GM23338 (cell line): ENCODE measurements around the gene TUBB2A. TPM values are rescaled to one million over a fixed set of nuclear protein-coding genes. Genes with fewer than 3 reads are reported as not detected.

Source experiments
- ATAC-seq: fragments of 200-7000 bp; cut with Tn5 transposase; 3 replicates; pipeline ENCODE4 v1.9.1; 2020
- DNase-seq: peaks from one replicate; pipeline ENCODE4 v3.0.0-alpha.2; 2015; ENCODE audit warnings: low spot score
- H2AFZ ChIP-seq: fragments of 200-600 bp; sonication (generic); 2 replicates; pipeline ENCODE4 v1.8.0; 2016; ENCODE audit warnings: antibody characterized with exemption, mild to moderate bottlenecking, moderate library complexity
- H3F3A ChIP-seq: fragments of 200-600 bp; sonication (generic); replicated peaks from 2 replicates; pipeline ENCODE4 v1.8.0; 2017; ENCODE audit warnings: antibody characterized with exemption, mixed run types, low read depth
- H3K27ac ChIP-seq: fragments of 200-600 bp; sonication (generic); 2 replicates; pipeline ENCODE4 v1.6.1; 2016; ENCODE audit warnings: low read depth
- H3K27me3 ChIP-seq: fragments of 200-600 bp; sonication (generic); 2 replicates; pipeline ENCODE4 v1.8.0; 2016; ENCODE audit warnings: mild to moderate bottlenecking, mixed run types, moderate library complexity; ENCODE audit not compliant: insufficient read depth
- H3K36me3 ChIP-seq: fragments of 200-600 bp; sonication (generic); 2 replicates; pipeline ENCODE4 v1.8.0; 2016; ENCODE audit warnings: mild to moderate bottlenecking; ENCODE audit not compliant: insufficient read depth
- H3K4me1 ChIP-seq: fragments of 200-600 bp; sonication (generic); 2 replicates; pipeline ENCODE4 v1.8.0; 2016; ENCODE audit warnings: mild to moderate bottlenecking, moderate library complexity; ENCODE audit not compliant: insufficient read depth
- H3K4me2 ChIP-seq: fragments of 200-600 bp; sonication (generic); 2 replicates; pipeline ENCODE4 v1.7.1; 2017; ENCODE audit warnings: mixed run types
- H3K4me3 ChIP-seq: fragments of 200-600 bp; sonication (generic); 2 replicates; pipeline ENCODE4 v1.6.1; 2016; ENCODE audit warnings: mixed run types
- H3K79me2 ChIP-seq: fragments of 200-600 bp; sonication (generic); replicated peaks from 2 replicates; pipeline ENCODE4 v1.8.0; 2017; ENCODE audit warnings: mild to moderate bottlenecking; ENCODE audit not compliant: insufficient read depth
- H3K9me2 ChIP-seq: fragments of 200-600 bp; sonication (generic); 2 replicates; pipeline ENCODE4 v1.8.0; 2017; ENCODE audit not compliant: insufficient read depth
- H4K20me1 ChIP-seq: fragments of 200-600 bp; sonication (generic); replicated peaks from 2 replicates; pipeline ENCODE4 v1.8.0; 2017; ENCODE audit warnings: mild to moderate bottlenecking; ENCODE audit not compliant: insufficient read depth
- H3K27ac Mint-ChIP-seq: 2 replicates; pipeline ENCODE4 v1.8.0; 2020; ENCODE audit warnings: inconsistent platforms, mild to moderate bottlenecking, moderate library complexity, mixed read lengths
- H3K27me3 Mint-ChIP-seq: 3 replicates; pipeline ENCODE4 v1.8.0; 2022; ENCODE audit warnings: low read depth, mild to moderate bottlenecking, moderate library complexity, mixed read lengths, inconsistent platforms; ENCODE audit not compliant: insufficient read depth, poor library complexity
- H3K36me3 Mint-ChIP-seq: 3 replicates; pipeline ENCODE4 v1.8.0; 2021; ENCODE audit warnings: low read depth, mild to moderate bottlenecking, inconsistent platforms, moderate library complexity, mixed read lengths
- H3K4me1 Mint-ChIP-seq: 3 replicates; pipeline ENCODE4 v1.8.0; 2020; ENCODE audit warnings: mild to moderate bottlenecking, inconsistent platforms, mixed read lengths
- H3K4me3 Mint-ChIP-seq: 3 replicates; pipeline ENCODE4 v1.8.0; 2021; ENCODE audit warnings: moderate library complexity, mild to moderate bottlenecking, inconsistent platforms, mixed read lengths
- H3K9me3 Mint-ChIP-seq: 3 replicates; pipeline ENCODE4 v1.8.0; 2020; ENCODE audit warnings: moderate library complexity, mild to moderate bottlenecking, inconsistent platforms, mixed read lengths
- CREB1 ChIP-seq: fragments of 250-450 bp; sonication (Bioruptor Pico); IDR thresholded peaks from 2 replicates; pipeline ENCODE4 v1.5.0; 2020; ENCODE audit warnings: low read depth, mild to moderate bottlenecking, moderate library complexity
- JUNB ChIP-seq: IDR thresholded peaks from one replicate; pipeline ENCODE4 v1.6.1; 2016; ENCODE audit warnings: antibody characterized with exemption; ENCODE audit not compliant: unreplicated experiment
- NANOG ChIP-seq: IDR thresholded peaks from 2 replicates; pipeline ENCODE4 v1.6.1; 2016; ENCODE audit warnings: antibody characterized with exemption, borderline replicate concordance
- POLR2AphosphoS5 ChIP-seq: IDR thresholded peaks from 2 replicates; pipeline ENCODE4 v1.6.1; 2016; ENCODE audit warnings: antibody characterized with exemption, low read depth
- STAT1 ChIP-seq: IDR thresholded peaks from one replicate; pipeline ENCODE4 v1.6.1; 2016; ENCODE audit warnings: antibody characterized with exemption; ENCODE audit not compliant: unreplicated experiment
- polyA plus RNA-seq: library from polyadenylated mRNA; unstranded; fragments of >200 nt; fragmentation: Nextera tagmentation; extraction: Ambion mirVana; gene quantifications from 2 replicates; pipeline ENCODE4 v1.2.1, GENCODE V29; 2016
- total RNA-seq: library from RNA; depleted of rRNA; stranded (reverse); fragments of >200 nt; shearing (Covaris generic); gene quantifications from 2 replicates; pipeline ENCODE4 v1.2.3, GENCODE V29; 2014
- TF ChIP-seq, protein P1 (sequence below), 2 experiments: fragments of 200-600 bp in 1 of 2; sonication (generic) in 1 of 2; conservative IDR thresholded peaks; 2 replicates each; pipeline versions ENCODE4 v1.5.1 to v1.6.1; 2016 to 2017; ENCODE audit warnings: antibody characterized with exemption in 2 of 2, low read depth in 2 of 2, mild to moderate bottlenecking in 2 of 2, moderate library complexity in 1 of 2

TUBB2A gene
- total and polyA plus RNA-seq, 2 experiments from 2014 or later, result 305 to 376 TPM

DNA sequence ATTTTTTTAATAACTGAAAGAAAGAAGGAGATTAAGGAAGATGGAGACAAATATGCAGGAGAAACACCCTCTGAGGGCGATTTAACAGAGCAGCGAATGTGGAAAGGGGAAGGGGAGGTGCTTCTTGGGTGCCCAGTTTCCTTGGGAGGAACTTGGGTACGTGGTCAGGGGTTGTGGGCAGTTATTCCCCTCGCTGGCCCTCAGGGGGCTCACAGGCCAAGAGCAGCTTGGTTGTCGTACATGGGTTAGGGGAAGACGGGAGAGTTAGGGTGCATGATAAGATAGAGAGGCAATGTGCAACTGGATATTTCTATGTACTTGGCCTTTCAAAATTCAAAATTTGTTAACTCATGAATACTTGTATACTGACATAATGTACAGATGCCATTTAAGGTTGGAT, 7.0 kb upstream of the TUBB2A start:
- H3K27me3 Mint-ChIP-seq, result peaks cover 14% of the 10 kb centered on the region
- Histone ChIP-seq H3K27ac (peak overlapping the region; percentile 94; the same call in 1 of the 2 replicates), H3F3A (peaks cover 35% of the 10 kb centered on the region), H4K20me1 (no peaks in the 10 kb centered on the region), H3K9me2 (no peaks in the 10 kb centered on the region), H3K27me3 (no peaks in the 10 kb centered on the region), H3K4me1 (peaks cover 64% of the 10 kb centered on the region), H3K36me3 (no peaks in the 10 kb centered on the region), H2AFZ (no peak overlapping the region), H3K4me2 (peak overlapping the region; percentile 73; the same call in 1 of the 2 replicates), H3K4me3 (no peak overlapping the region), H3K79me2 (peaks cover 5% of the 10 kb centered on the region; the same call in 1 of the 2 replicates)
- ATAC-seq (no peak), DNase-seq (peak; percentile 57)
- H3K36me3 Mint-ChIP-seq, result peaks cover 5% of the 10 kb centered on the region; the same call in 1 of the 3 replicates
- no peak for TF ChIP-seq NANOG
- TF ChIP-seq, protein P1, sequence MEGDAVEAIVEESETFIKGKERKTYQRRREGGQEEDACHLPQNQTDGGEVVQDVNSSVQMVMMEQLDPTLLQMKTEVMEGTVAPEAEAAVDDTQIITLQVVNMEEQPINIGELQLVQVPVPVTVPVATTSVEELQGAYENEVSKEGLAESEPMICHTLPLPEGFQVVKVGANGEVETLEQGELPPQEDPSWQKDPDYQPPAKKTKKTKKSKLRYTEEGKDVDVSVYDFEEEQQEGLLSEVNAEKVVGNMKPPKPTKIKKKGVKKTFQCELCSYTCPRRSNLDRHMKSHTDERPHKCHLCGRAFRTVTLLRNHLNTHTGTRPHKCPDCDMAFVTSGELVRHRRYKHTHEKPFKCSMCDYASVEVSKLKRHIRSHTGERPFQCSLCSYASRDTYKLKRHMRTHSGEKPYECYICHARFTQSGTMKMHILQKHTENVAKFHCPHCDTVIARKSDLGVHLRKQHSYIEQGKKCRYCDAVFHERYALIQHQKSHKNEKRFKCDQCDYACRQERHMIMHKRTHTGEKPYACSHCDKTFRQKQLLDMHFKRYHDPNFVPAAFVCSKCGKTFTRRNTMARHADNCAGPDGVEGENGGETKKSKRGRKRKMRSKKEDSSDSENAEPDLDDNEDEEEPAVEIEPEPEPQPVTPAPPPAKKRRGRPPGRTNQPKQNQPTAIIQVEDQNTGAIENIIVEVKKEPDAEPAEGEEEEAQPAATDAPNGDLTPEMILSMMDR (conservative IDR thresholded peaks at IDR 0.05; ENCODE audit: low read depth in 2 of 2), result peak; percentile 39 to 48
- peaks cover 8% of the 10 kb centered on the region; the same call in 2 of the 3 replicates for H3K9me3 Mint-ChIP-seq
- H3K27ac Mint-ChIP-seq, result peak overlapping the region; percentile 83
- peaks cover 73% of the 10 kb centered on the region for H3K4me1 Mint-ChIP-seq
- H3K4me3 Mint-ChIP-seq, result no peak overlapping the region; the same call in 2 of the 3 replicates

DNA sequence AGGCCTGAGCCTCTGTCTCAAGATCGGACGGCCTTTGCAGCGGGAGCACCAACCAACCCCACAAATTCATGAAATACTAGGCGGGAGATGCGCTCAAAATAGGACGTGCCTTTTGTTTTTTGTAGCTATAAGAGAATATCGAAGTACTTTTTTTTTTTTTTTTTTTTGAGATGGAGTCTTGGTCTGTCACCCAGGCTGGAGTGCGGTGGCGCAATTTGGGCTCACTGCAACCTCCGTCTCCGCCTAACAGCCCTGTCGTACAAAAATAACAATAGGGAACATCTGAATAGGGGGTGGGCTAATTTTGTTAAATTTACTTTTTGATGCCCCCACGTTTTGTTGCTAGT, 5.9 kb upstream of the TUBB2A start:
- Histone ChIP-seq H3K4me3 (peak overlapping the region; percentile 76), H3F3A (peaks cover 36% of the 10 kb centered on the region), H3K79me2 (peaks cover 5% of the 10 kb centered on the region; the same call in 1 of the 2 replicates), H3K9me2 (no peaks in the 10 kb centered on the region), H3K4me1 (peaks cover 73% of the 10 kb centered on the region), H3K27ac (no peak overlapping the region), H2AFZ (no peak overlapping the region), H3K36me3 (no peaks in the 10 kb centered on the region), H3K4me2 (peak overlapping the region; percentile 74), H3K27me3 (no peaks in the 10 kb centered on the region), H4K20me1 (no peaks in the 10 kb centered on the region)
- peaks cover 5% of the 10 kb centered on the region; the same call in 1 of the 3 replicates for H3K36me3 Mint-ChIP-seq
- H3K27me3 Mint-ChIP-seq, result peaks cover 19% of the 10 kb centered on the region
- peak overlapping the region; percentile 75 for H3K4me3 Mint-ChIP-seq
- H3K9me3 Mint-ChIP-seq, result peaks cover 8% of the 10 kb centered on the region; the same call in 2 of the 3 replicates
- ATAC-seq (no peak), DNase-seq (no peak)
- peak overlapping the region; percentile 82 for H3K27ac Mint-ChIP-seq
- TF ChIP-seq, protein P1 (conservative IDR thresholded peaks at IDR 0.05; ENCODE audit: low read depth in 2 of 2), result no peak; a peak in 1 of 4 replicates
- TF ChIP-seq CREB1 (CRISPR knock-in tag), result no peak
- H3K4me1 Mint-ChIP-seq, result peaks cover 80% of the 10 kb centered on the region

DNA sequence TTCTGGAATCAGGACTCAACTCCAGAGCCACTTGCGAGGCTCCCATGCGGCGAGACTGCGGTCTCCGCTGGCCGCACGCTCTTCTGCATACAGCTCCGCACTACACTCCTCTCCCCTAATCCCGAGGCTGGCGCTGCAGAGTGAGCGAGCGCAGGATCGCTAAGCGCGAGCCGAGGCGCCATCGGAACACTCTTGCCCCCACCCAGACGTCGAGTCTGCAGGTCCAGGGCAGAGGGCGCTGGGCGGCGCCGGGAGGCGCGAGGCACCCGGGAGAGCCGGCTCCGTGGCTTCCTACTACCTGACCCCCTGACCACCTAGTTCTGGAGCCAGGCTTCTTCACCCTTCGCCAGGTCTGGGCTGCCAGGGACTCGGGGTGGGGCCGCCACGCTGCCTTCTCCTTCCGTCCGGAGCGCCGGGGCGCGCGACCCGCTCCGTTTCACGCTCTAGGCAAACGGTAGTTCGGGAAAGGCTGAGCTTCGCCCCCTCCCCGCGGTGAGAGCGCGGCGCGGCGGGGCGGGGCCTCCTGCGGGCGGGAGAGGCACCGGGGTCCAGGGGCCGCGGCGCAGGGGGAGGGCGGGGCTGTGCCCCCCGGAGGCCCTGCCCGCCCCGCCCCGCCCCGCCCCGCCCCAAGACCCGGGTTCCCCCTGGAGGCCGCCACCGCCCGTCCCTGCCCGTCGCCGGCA, 5.4 kb upstream of the TUBB2A start:
- Histone ChIP-seq H2AFZ (peak overlapping the region; percentile 78; the same call in 1 of the 2 replicates), H3K36me3 (no peaks in the 10 kb centered on the region), H3K79me2 (peaks cover 5% of the 10 kb centered on the region; the same call in 1 of the 2 replicates), H4K20me1 (no peaks in the 10 kb centered on the region), H3F3A (peaks cover 36% of the 10 kb centered on the region), H3K4me3 (peak overlapping the region; percentile 76), H3K4me1 (peaks cover 73% of the 10 kb centered on the region), H3K27me3 (no peaks in the 10 kb centered on the region), H3K4me2 (peak overlapping the region; percentile 79), H3K27ac (peak overlapping the region; percentile 87; the same call in 1 of the 2 replicates), H3K9me2 (no peaks in the 10 kb centered on the region)
- DNase-seq (peak; percentile 89), ATAC-seq (peak; percentile 69)
- peaks cover 80% of the 10 kb centered on the region for H3K4me1 Mint-ChIP-seq
- H3K27me3 Mint-ChIP-seq, result peaks cover 19% of the 10 kb centered on the region
- TF ChIP-seq POLR2AphosphoS5 (peak; percentile 82), CREB1 (CRISPR knock-in tag) (no peak), JUNB (no peak), STAT1 (no peak), NANOG (no peak)
- H3K9me3 Mint-ChIP-seq, result peaks cover 6% of the 10 kb centered on the region; the same call in 2 of the 3 replicates
- peak overlapping the region; percentile 80 for H3K4me3 Mint-ChIP-seq
- peaks cover 3% of the 10 kb centered on the region; the same call in 1 of the 3 replicates for H3K36me3 Mint-ChIP-seq
- H3K27ac Mint-ChIP-seq, result peak overlapping the region; percentile 82
